Measurements from ENCODE around the gene ZDHHC6.

DNA sequence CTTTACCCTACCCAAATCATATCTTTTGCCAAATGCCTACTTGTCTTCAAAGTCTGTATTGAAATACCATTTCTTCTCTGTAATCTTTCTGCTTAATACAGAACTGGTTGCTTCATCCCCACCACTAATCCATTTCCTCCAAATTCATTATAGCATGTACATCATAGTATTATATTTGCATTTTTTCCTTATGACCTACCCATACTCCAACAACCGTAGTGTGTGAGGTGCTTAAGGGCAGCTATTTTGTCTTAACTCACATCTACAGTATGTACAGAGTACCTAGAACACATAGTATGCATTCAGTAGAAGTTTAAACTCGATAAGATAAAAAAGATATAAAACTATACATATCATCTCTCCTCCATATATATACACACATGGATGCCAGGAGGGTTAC is 49.1 kb downstream of the ZDHHC6 start:
- no peak for TF ChIP-seq SMC3 (IDR thresholded peaks at IDR 0.05)
- TF ChIP-seq RCOR1 (IDR thresholded peaks at IDR 0.05; ENCODE audit: low read depth, low read length), result no peak
- TF ChIP-seq EP300 (IDR thresholded peaks at IDR 0.05), result no peak
- TF ChIP-seq, protein P1, sequence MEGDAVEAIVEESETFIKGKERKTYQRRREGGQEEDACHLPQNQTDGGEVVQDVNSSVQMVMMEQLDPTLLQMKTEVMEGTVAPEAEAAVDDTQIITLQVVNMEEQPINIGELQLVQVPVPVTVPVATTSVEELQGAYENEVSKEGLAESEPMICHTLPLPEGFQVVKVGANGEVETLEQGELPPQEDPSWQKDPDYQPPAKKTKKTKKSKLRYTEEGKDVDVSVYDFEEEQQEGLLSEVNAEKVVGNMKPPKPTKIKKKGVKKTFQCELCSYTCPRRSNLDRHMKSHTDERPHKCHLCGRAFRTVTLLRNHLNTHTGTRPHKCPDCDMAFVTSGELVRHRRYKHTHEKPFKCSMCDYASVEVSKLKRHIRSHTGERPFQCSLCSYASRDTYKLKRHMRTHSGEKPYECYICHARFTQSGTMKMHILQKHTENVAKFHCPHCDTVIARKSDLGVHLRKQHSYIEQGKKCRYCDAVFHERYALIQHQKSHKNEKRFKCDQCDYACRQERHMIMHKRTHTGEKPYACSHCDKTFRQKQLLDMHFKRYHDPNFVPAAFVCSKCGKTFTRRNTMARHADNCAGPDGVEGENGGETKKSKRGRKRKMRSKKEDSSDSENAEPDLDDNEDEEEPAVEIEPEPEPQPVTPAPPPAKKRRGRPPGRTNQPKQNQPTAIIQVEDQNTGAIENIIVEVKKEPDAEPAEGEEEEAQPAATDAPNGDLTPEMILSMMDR (IDR thresholded peaks at IDR 0.05), result no peak
- TF ChIP-seq POLR2A (IDR thresholded peaks at IDR 0.05; ENCODE audit: low read length), result no peak
- no peak for TF ChIP-seq RFX5 (IDR thresholded peaks at IDR 0.05)
- no peak for TF ChIP-seq RARB (CRISPR knock-in tag; IDR thresholded peaks at IDR 0.05)
- TF ChIP-seq NR3C1 (IDR thresholded peaks at IDR 0.05), result no peak
- TF ChIP-seq HDAC2 (IDR thresholded peaks at IDR 0.05), result no peak
